ENCODE measurements around the gene NELFCD.

- TF ChIP-seq, protein P1, sequence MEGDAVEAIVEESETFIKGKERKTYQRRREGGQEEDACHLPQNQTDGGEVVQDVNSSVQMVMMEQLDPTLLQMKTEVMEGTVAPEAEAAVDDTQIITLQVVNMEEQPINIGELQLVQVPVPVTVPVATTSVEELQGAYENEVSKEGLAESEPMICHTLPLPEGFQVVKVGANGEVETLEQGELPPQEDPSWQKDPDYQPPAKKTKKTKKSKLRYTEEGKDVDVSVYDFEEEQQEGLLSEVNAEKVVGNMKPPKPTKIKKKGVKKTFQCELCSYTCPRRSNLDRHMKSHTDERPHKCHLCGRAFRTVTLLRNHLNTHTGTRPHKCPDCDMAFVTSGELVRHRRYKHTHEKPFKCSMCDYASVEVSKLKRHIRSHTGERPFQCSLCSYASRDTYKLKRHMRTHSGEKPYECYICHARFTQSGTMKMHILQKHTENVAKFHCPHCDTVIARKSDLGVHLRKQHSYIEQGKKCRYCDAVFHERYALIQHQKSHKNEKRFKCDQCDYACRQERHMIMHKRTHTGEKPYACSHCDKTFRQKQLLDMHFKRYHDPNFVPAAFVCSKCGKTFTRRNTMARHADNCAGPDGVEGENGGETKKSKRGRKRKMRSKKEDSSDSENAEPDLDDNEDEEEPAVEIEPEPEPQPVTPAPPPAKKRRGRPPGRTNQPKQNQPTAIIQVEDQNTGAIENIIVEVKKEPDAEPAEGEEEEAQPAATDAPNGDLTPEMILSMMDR (conservative IDR thresholded peaks at IDR 0.05; ENCODE audit: low read depth, low read length) = no peak
- TF ChIP-seq EZH2phosphoT487 (IDR thresholded peaks at IDR 0.05; ENCODE audit: borderline replicate concordance, low read length) = no peak
- no peak for TF ChIP-seq EZH2 (IDR thresholded peaks at IDR 0.05; ENCODE audit: low read length, unreplicated experiment)
Observed at GRCh38 chr20:58973866-58974265, 7.2 kb upstream of the NELFCD start.

All from PC-3 (cell line).